HG02840 (cell line): Measurements from ENCODE around the gene GRK3.
"Not testable (repeated sequence)": the region's sequence is repeated elsewhere in the genome, so short reads cannot be mapped to it uniquely, and the experiment has no call there.

ENCODE experiments used
- ATAC-seq: cut with Tn5 transposase; IDR thresholded peaks from one replicate; pipeline ENCODE4 v1.9.1; 2021; ENCODE audit warnings: mild to moderate bottlenecking, moderate library complexity, moderate number of reproducible peaks; ENCODE audit not compliant: unreplicated experiment, low FRiP score

The GRK3 gene

DNA sequence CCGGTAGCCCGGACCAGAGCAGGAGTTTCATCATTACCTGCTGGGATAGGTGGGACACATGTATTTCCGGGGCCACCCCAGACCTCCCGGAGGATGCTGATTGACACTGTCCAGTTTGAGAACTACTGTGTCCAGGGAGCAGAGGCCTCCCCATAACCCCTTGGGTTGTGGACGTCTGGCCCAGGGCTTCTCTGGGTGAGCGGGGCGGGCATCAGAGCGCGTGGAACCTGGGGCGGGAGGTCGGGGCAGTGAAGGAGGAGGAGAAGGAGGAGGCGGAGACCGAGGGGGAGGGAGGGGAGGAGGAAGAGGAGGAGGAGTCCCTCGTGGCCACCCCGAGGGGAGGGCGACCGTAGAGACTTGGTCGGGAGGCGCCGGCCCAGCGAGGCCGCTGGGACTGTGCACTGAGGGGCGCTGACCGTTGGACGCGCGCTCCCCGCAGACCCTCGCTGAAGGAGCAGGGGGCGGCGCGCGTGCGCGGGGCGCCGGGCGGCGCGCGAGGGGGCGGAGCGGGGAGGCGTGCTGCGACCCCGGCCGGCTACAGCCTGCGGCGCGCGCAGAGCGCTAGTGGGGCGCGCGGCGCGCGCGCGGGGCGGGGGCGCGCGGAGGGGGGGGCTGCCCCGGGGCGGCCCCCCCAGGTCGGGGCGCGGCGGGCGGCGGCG lies at the start of gene GRK3:
TSS of gene GRK3 (plus strand) at position 356 of the 659 bp plus-strand sequence. CDS start 366 bp downstream, outside the sequence.
- ATAC-seq: peak; percentile 37

DNA sequence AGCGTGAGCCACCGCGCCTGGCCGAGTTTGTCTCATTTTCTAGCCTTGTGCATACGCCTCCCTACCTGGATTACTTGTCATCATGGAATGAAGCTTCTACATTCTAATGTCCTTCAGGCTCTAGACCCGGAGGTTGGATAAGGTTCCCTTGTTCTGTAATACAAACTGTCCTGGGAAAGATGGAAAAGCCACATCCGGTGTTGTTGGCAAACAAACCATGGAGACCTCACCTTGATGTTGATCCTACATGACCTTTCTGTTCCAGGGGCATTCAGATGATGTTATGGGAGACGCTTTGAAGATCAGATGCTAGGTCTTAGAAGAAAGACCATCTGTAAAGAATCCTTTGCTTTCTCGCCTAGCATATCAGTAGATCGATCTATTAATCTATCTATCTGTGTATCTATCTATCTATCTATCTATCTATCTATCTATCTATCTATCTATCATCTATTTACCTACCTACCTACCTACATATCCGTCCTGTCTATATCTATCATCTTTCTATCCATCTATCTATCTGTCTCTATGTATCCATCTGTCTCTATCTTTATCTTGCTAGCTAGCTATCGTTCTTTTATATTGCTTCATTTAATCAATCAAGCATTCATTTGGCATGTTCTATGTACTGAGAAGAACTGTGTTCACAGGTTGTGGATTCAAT lies 46.3 kb upstream of the GRK3 start:
- no peak for ATAC-seq

DNA sequence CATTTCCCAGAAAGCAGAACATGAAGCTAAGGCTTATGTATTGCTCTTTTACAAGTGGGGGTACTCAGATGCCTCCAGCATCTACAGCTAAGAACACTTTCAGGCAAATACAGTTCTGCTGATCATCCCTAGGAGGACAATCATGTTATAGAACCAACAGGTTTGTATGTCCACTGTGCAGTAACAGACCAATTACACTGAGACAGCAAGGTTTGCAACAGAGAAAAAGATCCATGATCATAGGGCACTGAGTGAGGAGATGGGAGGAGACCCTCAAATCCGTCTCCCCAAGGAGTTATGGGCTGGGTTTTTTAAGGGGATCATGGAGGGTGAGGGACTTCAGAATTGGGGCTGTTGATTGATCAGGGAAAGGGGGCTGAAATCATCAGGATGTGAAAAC lies 39.1 kb upstream of the GRK3 start:
- ATAC-seq: no peak

DNA sequence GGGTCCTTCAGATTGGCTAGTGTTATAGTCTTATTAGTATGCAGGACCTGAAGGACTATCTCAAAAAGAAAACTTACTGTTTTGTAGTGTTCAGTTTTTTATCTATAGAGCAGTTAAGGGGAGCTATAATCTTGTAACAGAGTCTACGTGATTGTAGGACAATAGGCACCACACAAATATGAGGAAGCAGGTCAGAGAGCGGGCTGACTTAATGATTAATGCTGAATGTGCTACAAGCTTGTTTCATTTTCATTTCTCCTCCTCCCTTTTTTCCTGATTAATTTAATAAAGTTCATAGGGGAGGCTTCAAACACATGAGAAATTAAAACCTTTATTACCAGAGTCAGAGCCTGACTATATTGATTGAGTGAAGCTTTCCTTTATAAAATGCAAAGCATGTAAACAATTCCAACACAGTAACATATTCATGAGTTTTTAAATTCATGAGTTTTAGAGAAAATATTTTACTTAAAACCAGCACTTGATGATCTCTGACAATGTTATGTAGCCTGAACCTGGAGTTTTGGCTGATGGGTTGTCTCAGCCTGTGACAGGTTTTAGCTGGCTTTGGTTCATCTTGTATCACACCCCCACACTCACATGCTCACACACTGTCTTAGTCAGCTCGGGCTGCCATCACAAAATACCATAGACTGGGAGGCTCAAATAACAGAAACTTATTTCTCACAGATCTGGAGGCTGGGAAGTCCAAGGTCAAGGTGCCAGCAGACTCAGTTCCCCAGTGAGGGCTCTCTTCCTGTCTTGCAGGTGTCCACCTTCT lies 38.5 kb upstream of the GRK3 start:
- ATAC-seq: not testable (repeated sequence)

DNA sequence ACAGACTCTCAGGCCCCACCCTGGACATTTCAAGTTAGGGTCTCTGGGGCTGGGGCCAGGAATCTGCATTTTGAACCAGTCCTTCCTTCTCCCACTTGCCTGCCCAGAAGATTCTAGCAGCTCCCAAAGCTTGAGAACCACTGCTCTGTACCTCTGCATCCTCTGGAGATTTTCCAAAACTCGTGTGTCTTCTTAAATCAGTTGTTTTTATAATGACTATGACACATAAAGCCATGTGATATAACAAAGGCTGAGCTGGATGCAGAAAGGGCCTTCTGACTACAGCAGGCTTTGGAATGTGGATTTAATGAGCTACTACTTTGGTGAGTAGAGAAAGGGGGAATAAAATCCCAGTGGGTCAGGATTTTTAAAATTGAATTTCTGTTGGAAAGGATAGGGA lies 37.5 kb upstream of the GRK3 start:
- ATAC-seq: not testable (repeated sequence)

DNA sequence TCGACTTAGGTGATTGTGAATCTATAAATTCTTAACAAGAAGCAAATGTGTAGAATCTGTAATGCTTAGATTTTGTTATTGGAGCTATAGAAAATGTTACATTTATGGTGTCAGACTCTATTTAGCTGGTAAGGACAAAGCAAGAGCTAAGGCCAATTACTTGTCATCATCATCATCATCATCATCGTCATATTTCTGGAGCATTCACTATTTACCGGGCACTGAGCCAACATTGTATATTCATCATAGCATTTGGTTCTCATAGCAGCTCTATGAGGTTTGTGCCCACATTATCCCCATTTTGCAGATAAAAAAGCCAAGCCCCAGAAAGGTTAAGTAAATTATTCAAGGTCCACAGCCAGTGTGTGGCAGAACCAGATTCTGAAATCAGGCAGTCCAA lies 36.4 kb upstream of the GRK3 start:
- ATAC-seq: not testable (repeated sequence)

DNA sequence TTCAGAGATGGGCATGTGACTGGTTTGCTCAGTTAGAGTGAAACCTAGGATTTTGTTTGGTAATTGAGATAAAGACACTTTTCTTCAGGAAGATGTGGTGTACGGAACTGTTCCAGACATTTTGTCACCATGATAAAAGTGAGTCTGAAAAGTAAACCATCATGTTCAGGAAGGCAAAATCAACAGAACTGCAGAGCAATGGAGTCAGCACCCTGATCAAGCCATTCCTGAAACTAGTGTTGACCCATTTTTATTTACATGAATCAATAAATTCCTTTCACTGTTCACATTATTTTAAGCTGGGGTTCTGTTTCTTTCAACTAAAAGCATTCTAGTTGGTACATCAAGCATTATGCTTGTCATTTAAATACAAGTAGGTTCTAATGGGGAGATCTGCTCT lies 35.4 kb upstream of the GRK3 start:
- not testable (repeated sequence) for ATAC-seq

DNA sequence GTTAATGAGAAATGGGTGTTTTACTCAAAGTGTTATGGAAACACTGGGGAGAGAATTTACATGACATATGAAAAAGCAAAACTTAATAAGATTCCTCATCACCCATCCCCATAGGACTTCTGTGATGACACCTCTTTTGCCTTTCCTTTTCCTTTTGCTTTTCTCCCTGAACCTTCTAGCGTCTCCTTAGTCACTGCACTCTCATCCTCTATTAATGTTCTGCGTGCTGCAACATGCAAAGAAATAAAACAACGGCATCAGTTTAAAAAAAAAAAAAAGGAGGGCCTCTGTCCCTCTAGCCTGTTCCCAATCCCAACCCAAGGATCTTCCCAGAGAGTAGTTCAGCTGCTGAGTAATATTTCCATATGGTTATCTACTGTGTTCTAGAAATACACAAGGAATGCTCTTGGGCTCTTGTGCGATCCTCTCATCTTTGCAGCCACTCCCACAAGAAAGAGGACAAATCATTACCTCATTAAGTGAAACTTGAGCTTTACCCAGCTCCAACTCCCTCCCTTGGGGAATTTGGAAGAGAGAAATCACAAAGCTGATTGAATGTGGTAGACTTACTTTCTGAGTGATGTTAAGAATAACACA lies 34.8 kb upstream of the GRK3 start:
- ATAC-seq: not testable (repeated sequence)

DNA sequence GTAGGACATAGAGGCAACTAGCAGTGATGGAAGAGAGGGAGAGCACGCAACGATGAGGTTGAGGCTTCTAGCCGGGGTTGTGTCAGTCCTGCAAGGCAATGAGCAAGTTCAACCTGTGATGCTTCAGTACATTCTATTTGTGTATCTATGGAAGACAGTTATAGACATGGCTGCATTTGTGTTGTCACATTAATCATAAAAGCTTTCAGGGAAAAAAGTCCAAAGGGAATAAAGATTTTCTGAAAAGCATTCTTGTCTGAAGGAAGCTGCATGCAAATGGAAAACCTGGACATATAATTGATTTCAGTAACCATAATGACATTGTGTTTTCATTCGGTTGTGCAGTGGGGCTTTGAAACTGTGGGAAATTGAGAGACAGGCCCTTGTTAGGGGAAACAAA lies 32.8 kb upstream of the GRK3 start:
- not testable (repeated sequence) for ATAC-seq

DNA sequence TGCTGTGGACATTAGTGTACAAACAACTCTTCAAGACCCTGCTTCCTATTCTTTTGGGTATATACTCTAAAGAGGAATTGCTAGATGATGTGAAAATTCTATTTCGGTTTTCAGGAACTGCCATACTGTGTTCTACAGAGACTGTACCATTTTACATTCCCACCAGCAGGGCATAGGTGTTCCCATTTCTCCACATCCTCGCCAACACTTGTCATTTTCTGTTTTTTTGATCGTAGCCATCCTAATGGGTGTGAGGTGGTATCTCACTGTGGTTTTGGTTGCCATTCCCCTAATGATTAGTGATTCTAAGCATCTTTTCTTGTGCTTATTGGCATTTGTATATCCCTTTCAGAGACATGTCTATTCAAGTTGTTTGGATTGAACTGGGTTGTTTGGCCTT lies 29.8 kb upstream of the GRK3 start:
- no peak for ATAC-seq

DNA sequence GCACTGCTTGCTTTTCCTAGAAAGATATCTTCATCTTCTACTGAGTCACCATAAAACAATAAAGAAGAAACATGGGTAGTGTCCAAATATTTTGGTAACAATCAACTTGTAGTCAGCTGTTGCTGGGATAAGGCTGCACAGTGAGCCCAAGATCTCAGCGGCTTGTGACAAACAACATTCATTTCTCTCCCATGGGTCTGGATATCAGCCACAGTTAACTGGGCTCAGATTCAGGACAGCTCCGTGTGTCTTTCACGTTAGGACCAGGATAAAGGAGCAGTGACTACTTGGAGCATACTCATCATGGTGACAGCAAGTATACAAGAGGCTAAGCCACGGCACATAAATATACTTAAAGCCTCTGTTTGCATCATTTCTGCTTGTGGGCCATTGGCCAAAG lies 27.9 kb upstream of the GRK3 start:
- no peak for ATAC-seq

DNA sequence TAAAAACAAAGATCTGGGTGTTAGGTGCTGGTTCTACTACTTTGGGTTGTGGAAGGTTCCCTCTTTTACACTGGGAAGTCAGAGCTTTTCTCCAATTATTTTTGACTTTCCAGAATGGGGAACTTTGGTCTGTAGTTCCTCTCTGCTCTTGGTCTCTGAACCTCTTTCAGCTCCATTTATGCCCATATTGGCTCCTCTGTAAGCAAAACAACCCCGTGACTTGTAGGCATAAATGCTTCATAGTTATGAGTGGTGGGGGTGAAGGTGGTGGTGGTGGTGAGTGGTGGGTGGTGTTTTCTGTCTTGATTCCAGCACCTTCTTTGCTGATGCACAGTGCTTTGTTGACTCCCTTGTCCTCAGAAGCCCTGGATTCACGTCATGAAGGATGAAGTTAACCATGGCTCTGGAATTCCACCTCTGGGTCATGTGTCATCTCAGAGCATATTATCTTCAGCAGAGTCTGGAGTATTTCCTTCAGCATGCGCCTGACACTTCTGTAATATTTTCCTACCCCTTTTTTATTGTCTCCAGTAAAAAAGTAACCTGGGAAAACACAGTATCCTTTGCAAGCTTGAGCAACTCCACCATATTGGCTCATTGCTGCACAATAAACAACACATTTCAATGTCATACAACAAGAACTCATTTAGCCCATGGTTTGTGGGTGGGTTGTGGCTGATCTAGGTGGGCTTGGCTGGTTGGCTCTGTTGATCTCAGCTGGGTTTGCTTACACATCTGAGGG lies 24.1 kb upstream of the GRK3 start:
- ATAC-seq: no peak

DNA sequence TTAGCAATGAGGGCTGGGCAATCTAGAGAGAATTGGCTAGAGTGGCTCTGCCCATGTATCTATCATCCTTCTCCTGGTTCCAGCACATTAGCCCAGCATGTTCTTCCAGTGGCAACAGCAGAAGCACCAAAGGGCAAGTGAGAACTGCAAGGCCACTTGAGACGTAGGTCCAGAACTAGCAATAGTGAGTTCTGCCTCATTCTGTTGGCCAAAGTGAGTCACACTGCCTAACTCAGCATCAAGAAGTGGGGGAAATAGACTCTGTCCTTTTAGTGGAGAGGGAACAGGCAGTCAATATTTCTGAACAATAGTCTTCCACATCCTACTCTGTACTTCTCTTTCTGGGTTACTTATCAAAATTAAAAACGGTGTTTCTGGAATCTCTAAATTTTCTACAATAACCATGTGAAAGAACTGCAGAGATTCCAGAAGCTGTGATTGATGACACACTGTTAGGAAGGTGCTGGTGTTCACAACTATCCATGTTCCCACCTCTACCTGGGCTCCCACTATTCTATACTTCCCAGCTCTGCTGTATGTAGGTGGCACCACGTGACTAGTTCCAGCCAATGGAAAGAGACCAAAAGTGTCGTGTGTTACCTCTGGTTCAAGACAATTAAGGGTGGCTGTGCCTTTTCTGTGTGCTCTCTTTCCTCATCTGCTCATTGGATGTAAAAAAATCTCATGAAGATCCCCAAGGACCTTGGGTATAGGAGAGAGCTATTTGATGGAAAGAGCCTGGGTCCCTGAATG lies 23.4 kb upstream of the GRK3 start:
- ATAC-seq: no peak

DNA sequence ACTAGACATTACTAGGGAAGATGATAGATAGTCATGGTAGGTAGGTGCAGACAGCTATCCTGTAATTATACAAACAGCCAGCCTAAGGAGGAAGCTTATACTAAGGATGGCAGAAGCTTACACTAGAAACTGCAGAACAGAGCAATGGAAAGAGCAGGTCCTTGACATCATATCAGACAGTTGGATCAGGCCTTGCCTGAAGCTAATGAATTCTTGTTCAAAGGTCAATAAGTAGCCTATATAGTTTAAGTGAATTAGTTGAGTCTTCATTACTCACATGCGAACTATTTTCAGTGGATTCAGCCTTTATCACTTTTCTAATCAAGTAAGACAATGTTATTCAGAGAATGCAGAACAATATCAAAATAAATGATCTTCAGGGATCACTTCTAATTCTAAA lies 22.3 kb upstream of the GRK3 start:
- no peak for ATAC-seq

DNA sequence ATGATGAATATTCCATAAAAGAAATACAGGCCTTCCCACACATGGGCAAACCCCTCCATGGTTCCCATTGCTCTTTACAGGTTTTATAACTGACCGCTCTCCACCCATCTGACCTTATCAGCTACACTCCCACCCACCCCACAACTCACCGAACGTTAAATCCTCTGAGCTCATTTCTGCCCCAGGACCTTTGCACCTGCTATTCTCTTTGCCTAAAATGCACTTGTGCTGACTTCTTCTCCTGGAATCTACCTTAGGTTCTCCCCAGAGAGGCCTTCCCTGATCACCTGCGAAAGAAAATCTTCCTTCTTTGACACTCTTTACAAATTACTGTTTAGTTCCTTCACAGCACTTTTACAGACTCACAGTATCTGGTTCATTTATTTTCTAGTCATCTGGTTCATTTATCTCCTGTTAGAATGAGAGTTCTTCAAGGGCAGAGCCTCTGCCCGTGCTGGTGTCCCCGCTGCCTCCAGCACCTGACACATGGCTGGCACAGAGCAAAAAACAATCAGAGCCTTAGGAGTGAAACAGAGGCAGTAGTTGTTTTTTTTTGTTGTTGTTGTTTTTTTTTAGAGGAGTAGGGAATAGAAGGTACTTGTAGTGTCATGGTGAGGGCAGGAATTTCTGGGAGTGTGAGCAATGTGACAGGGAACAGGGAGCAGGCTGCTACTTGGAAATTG lies 21.6 kb upstream of the GRK3 start:
- no peak for ATAC-seq

DNA sequence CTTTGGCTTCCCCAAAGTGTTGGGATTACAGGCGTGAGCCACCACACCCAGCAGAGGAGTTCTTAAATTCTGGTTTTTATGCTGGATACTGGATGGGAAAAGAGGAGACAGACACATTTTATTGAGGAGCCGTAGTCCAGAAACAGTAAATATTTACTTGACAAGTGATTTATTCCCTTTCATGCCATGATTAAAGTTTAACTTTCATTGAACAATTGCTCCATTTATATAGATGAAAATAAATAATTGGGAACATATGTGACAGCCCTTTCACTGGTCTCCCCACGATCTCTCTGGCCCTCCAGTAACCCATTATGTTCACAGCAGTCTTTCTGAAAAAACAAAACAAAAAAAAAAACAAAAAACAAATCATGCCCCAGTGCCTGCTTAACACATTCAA lies 19.3 kb upstream of the GRK3 start:
- ATAC-seq: no peak

DNA sequence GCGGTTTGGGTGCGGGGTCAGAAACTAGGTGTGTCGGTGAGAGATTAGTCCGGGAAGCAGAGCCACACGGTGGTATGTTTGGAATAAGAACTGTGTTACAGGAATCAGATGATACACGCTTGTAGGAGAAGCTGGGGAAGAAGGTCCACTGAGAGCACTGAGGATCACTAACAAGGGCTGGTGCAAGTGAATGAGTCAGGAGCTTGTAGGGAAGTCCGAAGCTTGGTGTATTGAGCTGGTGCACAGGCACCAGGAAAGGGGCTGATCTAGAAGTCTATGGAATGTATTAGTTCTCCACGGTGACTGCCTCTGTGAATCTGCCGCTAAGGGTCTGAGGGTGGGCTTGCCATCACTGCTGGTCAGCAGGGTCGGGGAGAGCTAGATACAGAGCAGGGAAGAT lies 18.8 kb upstream of the GRK3 start:
- ATAC-seq: no peak

DNA sequence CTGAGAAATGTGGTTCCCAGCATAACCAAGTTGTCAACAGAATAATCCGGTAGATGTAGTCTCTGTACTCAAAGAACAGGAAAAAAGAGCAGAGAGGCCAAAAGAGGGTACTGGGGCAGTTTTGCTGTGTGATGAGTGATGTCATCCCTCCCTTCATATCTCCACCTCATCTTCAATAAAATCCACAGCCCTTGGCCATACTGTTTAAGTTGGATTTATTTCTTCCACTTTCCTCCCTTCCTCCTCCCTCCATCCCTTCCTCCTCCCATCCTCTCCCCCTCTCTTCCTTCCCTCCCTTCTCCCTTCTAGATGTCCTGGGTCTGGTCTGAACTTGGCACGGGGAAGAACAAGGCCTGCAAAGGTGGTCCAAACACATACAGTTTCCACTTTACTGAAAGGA lies 18.2 kb upstream of the GRK3 start:
- ATAC-seq: no peak

DNA sequence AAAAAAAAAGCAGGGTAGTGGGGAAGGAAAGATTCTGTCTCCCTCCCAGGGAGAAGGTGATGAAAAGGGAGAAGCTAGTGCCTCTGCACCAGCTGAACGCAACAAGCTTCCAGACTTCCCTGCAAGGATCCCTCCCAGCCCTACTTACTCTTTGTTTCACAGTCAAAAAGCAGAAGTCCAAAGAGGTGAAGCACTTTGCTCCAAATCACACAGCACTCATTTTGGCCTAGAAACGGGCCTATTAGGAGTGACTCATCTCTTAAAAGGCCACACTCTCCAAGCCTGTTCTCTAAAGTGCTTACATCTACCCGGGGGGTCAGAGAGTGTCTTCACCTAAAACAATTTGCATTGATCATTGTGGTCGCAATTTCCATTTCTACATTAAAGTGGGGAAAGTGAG lies 17.7 kb upstream of the GRK3 start:
- no peak for ATAC-seq
